NCI-H226 (cell line): ENCODE measurements around the gene TMEM250.
"Not testable (repeated sequence)": the region's sequence is repeated elsewhere in the genome, so short reads cannot be mapped to it uniquely, and the experiment has no call there.

Source experiments
- DNase-seq: peaks from one replicate; pipeline ENCODE4 v3.0.0-alpha.2; 2015

TMEM250 gene

GRCh38 chr9:136110082-136111061 lies 8.3 kb downstream of the TMEM250 start:
- DNase-seq, result no peak

GRCh38 chr9:136109351-136110081 lies 9.2 kb downstream of the TMEM250 start:
- DNase-seq, result peak; percentile 89

GRCh38 chr9:136108648-136109266 lies 9.9 kb downstream of the TMEM250 start:
- DNase-seq, result no peak

GRCh38 chr9:136107953-136108647 lies 10.6 kb downstream of the TMEM250 start:
- no peak for DNase-seq

GRCh38 chr9:136107155-136107952 lies 11.3 kb downstream of the TMEM250 start:
- DNase-seq, result no peak

GRCh38 chr9:136105398-136106135 lies 13.1 kb downstream of the TMEM250 start:
- no peak for DNase-seq

GRCh38 chr9:136104916-136105315 lies 13.8 kb downstream of the TMEM250 start:
- DNase-seq, result no peak

GRCh38 chr9:136104488-136104800 lies 14.2 kb downstream of the TMEM250 start:
- no peak for DNase-seq

GRCh38 chr9:136103651-136104487 lies 14.8 kb downstream of the TMEM250 start:
- DNase-seq, result no peak

- DNase-seq, result not testable (repeated sequence)
Observed at GRCh38 chr9:136101615-136102074, 17.0 kb downstream of the TMEM250 start.

GRCh38 chr9:136100700-136101614 lies 17.7 kb downstream of the TMEM250 start:
- DNase-seq, result no peak

GRCh38 chr9:136099542-136099941 lies 19.1 kb downstream of the TMEM250 start:
- DNase-seq, result no peak

GRCh38 chr9:136098844-136099243 lies 19.8 kb downstream of the TMEM250 start:
- DNase-seq, result no peak

GRCh38 chr9:136098210-136098609 lies 20.5 kb downstream of the TMEM250 start:
- DNase-seq, result no peak

- no peak for DNase-seq
Observed at GRCh38 chr9:136096505-136097001, 22.1 kb downstream of the TMEM250 start.

GRCh38 chr9:136095070-136096058 lies 23.3 kb downstream of the TMEM250 start, which contains the start of gene NACC2:
TSS of gene NACC2 (minus strand) at chr9:136095289. CDS start at chr9:136050521, 44,768 bp downstream.
- DNase-seq, result peak; percentile 48
